ENCODE data around the gene GCSAML. TPM values are rescaled to one million over a fixed set of nuclear protein-coding genes. Genes with fewer than 3 reads are reported as not detected.

GCSAML gene
- polyA plus RNA-seq, 1 donor from 2014 or later: not detected

- Histone ChIP-seq H3K27me3 (ENCODE audit: insufficient read depth, low read depth, low read length) (no peaks in the 10 kb centered on the region), H3K79me2 (replicated peaks; ENCODE audit: insufficient read depth, low read length) (no peaks in the 10 kb centered on the region), H3K9me3 (ENCODE audit: low read length) (no peaks in the 10 kb centered on the region), H3K9ac (ENCODE audit: low read length) (no peak overlapping the region), H4K20me1 (ENCODE audit: insufficient read depth) (no peaks in the 10 kb centered on the region), H3K4me3 (ENCODE audit: low read length) (no peak overlapping the region), H3K27ac (ENCODE audit: low read length) (no peak overlapping the region), H3F3A (ENCODE audit: insufficient read depth, low read length, poor library complexity, severe bottlenecking) (no peaks in the 10 kb centered on the region), H2AFZ (ENCODE audit: low read depth, low read length) (no peak overlapping the region), H3K9me2 (ENCODE audit: insufficient read depth, low read length) (no peaks in the 10 kb centered on the region), H3K4me2 (ENCODE audit: low read length) (no peak overlapping the region), H3K36me3 (ENCODE audit: insufficient read depth, low read length) (no peaks in the 10 kb centered on the region)
- TF ChIP-seq SMC3 (conservative IDR thresholded peaks at IDR 0.05; ENCODE audit: poor library complexity) (no peak), MXI1 (conservative IDR thresholded peaks at IDR 0.05; ENCODE audit: poor library complexity, severe bottlenecking) (no peak), EP300 (conservative IDR thresholded peaks at IDR 0.05; ENCODE audit: poor library complexity, severe bottlenecking) (no peak), RAD21 (conservative IDR thresholded peaks at IDR 0.05) (no peak), EZH2 (IDR thresholded peaks at IDR 0.05; ENCODE audit: borderline replicate concordance, insufficient read depth, low read length, poor library complexity, severe bottlenecking) (no peak), POLR2AphosphoS5 (IDR thresholded peaks at IDR 0.05) (no peak), TAF1 (IDR thresholded peaks at IDR 0.05; ENCODE audit: low read depth) (no peak)
- TF ChIP-seq, protein P1, sequence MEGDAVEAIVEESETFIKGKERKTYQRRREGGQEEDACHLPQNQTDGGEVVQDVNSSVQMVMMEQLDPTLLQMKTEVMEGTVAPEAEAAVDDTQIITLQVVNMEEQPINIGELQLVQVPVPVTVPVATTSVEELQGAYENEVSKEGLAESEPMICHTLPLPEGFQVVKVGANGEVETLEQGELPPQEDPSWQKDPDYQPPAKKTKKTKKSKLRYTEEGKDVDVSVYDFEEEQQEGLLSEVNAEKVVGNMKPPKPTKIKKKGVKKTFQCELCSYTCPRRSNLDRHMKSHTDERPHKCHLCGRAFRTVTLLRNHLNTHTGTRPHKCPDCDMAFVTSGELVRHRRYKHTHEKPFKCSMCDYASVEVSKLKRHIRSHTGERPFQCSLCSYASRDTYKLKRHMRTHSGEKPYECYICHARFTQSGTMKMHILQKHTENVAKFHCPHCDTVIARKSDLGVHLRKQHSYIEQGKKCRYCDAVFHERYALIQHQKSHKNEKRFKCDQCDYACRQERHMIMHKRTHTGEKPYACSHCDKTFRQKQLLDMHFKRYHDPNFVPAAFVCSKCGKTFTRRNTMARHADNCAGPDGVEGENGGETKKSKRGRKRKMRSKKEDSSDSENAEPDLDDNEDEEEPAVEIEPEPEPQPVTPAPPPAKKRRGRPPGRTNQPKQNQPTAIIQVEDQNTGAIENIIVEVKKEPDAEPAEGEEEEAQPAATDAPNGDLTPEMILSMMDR (IDR thresholded peaks at IDR 0.05; ENCODE audit: poor library complexity, severe bottlenecking): no peak
- TF ChIP-seq, protein P2, sequence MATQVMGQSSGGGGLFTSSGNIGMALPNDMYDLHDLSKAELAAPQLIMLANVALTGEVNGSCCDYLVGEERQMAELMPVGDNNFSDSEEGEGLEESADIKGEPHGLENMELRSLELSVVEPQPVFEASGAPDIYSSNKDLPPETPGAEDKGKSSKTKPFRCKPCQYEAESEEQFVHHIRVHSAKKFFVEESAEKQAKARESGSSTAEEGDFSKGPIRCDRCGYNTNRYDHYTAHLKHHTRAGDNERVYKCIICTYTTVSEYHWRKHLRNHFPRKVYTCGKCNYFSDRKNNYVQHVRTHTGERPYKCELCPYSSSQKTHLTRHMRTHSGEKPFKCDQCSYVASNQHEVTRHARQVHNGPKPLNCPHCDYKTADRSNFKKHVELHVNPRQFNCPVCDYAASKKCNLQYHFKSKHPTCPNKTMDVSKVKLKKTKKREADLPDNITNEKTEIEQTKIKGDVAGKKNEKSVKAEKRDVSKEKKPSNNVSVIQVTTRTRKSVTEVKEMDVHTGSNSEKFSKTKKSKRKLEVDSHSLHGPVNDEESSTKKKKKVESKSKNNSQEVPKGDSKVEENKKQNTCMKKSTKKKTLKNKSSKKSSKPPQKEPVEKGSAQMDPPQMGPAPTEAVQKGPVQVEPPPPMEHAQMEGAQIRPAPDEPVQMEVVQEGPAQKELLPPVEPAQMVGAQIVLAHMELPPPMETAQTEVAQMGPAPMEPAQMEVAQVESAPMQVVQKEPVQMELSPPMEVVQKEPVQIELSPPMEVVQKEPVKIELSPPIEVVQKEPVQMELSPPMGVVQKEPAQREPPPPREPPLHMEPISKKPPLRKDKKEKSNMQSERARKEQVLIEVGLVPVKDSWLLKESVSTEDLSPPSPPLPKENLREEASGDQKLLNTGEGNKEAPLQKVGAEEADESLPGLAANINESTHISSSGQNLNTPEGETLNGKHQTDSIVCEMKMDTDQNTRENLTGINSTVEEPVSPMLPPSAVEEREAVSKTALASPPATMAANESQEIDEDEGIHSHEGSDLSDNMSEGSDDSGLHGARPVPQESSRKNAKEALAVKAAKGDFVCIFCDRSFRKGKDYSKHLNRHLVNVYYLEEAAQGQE (IDR thresholded peaks at IDR 0.05; ENCODE audit: borderline replicate concordance): no peak
Measured at GRCh38 chr1:247576514-247576913, 27.6 kb downstream of the GCSAML start.

GRCh38 chr1:247578946-247579460 lies 30.1 kb downstream of the GCSAML start:
- H3K36me3 ChIP-seq (ENCODE audit: insufficient read depth, low read length): no peaks in the 10 kb centered on the region

More at GRCh38 chr1:247578946-247579460, 30.1 kb downstream of the GCSAML start:
- no peaks in the 10 kb centered on the region for H3K27me3 ChIP-seq (ENCODE audit: insufficient read depth, low read depth, low read length)
- no peaks in the 10 kb centered on the region for H4K20me1 ChIP-seq (ENCODE audit: insufficient read depth)
- H3F3A ChIP-seq (ENCODE audit: insufficient read depth, low read length, poor library complexity, severe bottlenecking): no peaks in the 10 kb centered on the region
- H3K4me2 ChIP-seq (ENCODE audit: low read length): no peak overlapping the region
- no peaks in the 10 kb centered on the region for H3K79me2 ChIP-seq (replicated peaks; ENCODE audit: insufficient read depth, low read length)
- no peak overlapping the region for H3K4me3 ChIP-seq (ENCODE audit: low read length)
- H2AFZ ChIP-seq (ENCODE audit: low read depth, low read length): no peak overlapping the region
- no peak overlapping the region for H3K9ac ChIP-seq (ENCODE audit: low read length)
- H3K9me2 ChIP-seq (ENCODE audit: insufficient read depth, low read length): no peaks in the 10 kb centered on the region
- TF ChIP-seq, protein P1 (IDR thresholded peaks at IDR 0.05; ENCODE audit: poor library complexity, severe bottlenecking): no peak
- TF ChIP-seq TAF1 (IDR thresholded peaks at IDR 0.05; ENCODE audit: low read depth): no peak
- TF ChIP-seq RAD21 (conservative IDR thresholded peaks at IDR 0.05): no peak
- no peak for TF ChIP-seq SMC3 (conservative IDR thresholded peaks at IDR 0.05; ENCODE audit: poor library complexity)
- TF ChIP-seq EP300 (conservative IDR thresholded peaks at IDR 0.05; ENCODE audit: poor library complexity, severe bottlenecking): no peak
- no peak for TF ChIP-seq EZH2 (IDR thresholded peaks at IDR 0.05; ENCODE audit: borderline replicate concordance, insufficient read depth, low read length, poor library complexity, severe bottlenecking)
- TF ChIP-seq, protein P2 (IDR thresholded peaks at IDR 0.05; ENCODE audit: borderline replicate concordance): no peak
- TF ChIP-seq POLR2AphosphoS5 (IDR thresholded peaks at IDR 0.05): no peak
- no peak for TF ChIP-seq MXI1 (conservative IDR thresholded peaks at IDR 0.05; ENCODE audit: poor library complexity, severe bottlenecking)
- no peak overlapping the region for H3K27ac ChIP-seq (ENCODE audit: low read length)
- no peaks in the 10 kb centered on the region for H3K9me3 ChIP-seq (ENCODE audit: low read length)

Data from neural cell (in vitro differentiated cells).